Keratinocyte (primary cell): ENCODE results near the gene ERBB3. TPM values are rescaled to one million over a fixed set of nuclear protein-coding genes. Genes with fewer than 3 reads are reported as not detected.
"Not testable (repeated sequence)": the region's sequence is repeated elsewhere in the genome, so short reads cannot be mapped to it uniquely, and the experiment has no call there.

Source experiments
- DNase-seq: peaks from one replicate; pipeline ENCODE4 v3.0.0-alpha.2; 2011; ENCODE audit warnings: low read depth, missing footprints, low spot score
- FAIRE-seq: peaks from 2 replicates; lab custom pipeline; 2011; peaks lifted over from hg19 to GRCh38; lab: Jason Lieb, UNC
- H2AFZ ChIP-seq: 2 replicates; pipeline ENCODE4 v1.6.0; 2012; ENCODE audit warnings: low read length, control low read depth, inconsistent platforms; ENCODE audit not compliant: control insufficient read depth
- H3K27ac ChIP-seq: 2 replicates; pipeline ENCODE4 v1.5.1; 2011; ENCODE audit warnings: low read length; ENCODE audit not compliant: control insufficient read depth, insufficient read depth
- H3K27me3 ChIP-seq: 3 replicates; pipeline ENCODE4 v1.6.0; 2011; ENCODE audit warnings: low read length; ENCODE audit not compliant: control insufficient read depth, insufficient read depth; ENCODE audit errors: extremely low read depth
- H3K36me3 ChIP-seq, 2 experiments: 2 replicates in 1 of 2; 3 replicates in 1 of 2; pipeline ENCODE4 v1.5.1; 2011; ENCODE audit warnings: low read length in 2 of 2, mild to moderate bottlenecking in 1 of 2; ENCODE audit not compliant: control insufficient read depth in 2 of 2, insufficient read depth in 2 of 2; ENCODE audit errors: extremely low read depth in 1 of 2
- H3K4me1 ChIP-seq: 3 replicates; pipeline ENCODE4 v1.5.1; 2011; ENCODE audit warnings: low read length; ENCODE audit not compliant: control insufficient read depth, insufficient read depth; ENCODE audit errors: extremely low read depth
- H3K4me2 ChIP-seq: 3 replicates; pipeline ENCODE4 v1.6.0; 2011; ENCODE audit warnings: low read depth, low read length; ENCODE audit not compliant: control insufficient read depth, insufficient read depth; ENCODE audit errors: extremely low read depth
- H3K4me3 ChIP-seq, 3 experiments: fragments of 200-600 bp in 1 of 3; sonication (generic) in 1 of 3; 2 replicates in 2 of 3; 3 replicates in 1 of 3; pipeline ENCODE4 v1.5.1; 2011 to 2016; ENCODE audit warnings: low read length in 3 of 3, mild to moderate bottlenecking in 3 of 3, control low read depth in 2 of 3, inconsistent platforms in 1 of 3, low read depth in 1 of 3, mixed read lengths in 1 of 3, mixed run types in 1 of 3, moderate library complexity in 1 of 3; ENCODE audit not compliant: control insufficient read depth in 2 of 3, insufficient read depth in 2 of 3; ENCODE audit errors: extremely low read depth in 1 of 3
- H3K79me2 ChIP-seq: 2 replicates; pipeline ENCODE4 v1.6.0; 2012; ENCODE audit warnings: low read length; ENCODE audit not compliant: control insufficient read depth, insufficient read depth
- H3K9ac ChIP-seq: 3 replicates; pipeline ENCODE4 v1.6.0; 2011; ENCODE audit warnings: low read length; ENCODE audit not compliant: control insufficient read depth, insufficient read depth; ENCODE audit errors: extremely low read depth
- H3K9me1 ChIP-seq: 3 replicates; pipeline ENCODE4 v1.6.0; 2011; ENCODE audit warnings: low read length; ENCODE audit not compliant: control insufficient read depth, insufficient read depth; ENCODE audit errors: extremely low read depth
- H3K9me3 ChIP-seq: 2 replicates; pipeline ENCODE4 v1.5.1; 2012; ENCODE audit warnings: low read depth, low read length; ENCODE audit not compliant: control insufficient read depth
- H4K20me1 ChIP-seq: 3 replicates; pipeline ENCODE4 v1.6.0; 2011; ENCODE audit warnings: low read length; ENCODE audit not compliant: control insufficient read depth, insufficient read depth; ENCODE audit errors: extremely low read depth
- CTCF ChIP-seq, 3 experiments: IDR thresholded peaks in 1 of 3; conservative IDR thresholded peaks in 1 of 3; optimal IDR thresholded peaks in 1 of 3; 2 replicates in 2 of 3; 3 replicates in 1 of 3; pipeline versions ENCODE3 to v1.5.1; 2011; ENCODE audit warnings: low read length in 3 of 3, mild to moderate bottlenecking in 3 of 3, moderate library complexity in 2 of 3, control low read depth in 1 of 3, inconsistent platforms in 1 of 3; ENCODE audit not compliant: insufficient read depth in 2 of 3; ENCODE audit errors: extremely low read depth in 1 of 3
- EZH2 ChIP-seq: IDR thresholded peaks from one replicate; pipeline ENCODE4 v1.6.1; 2012; ENCODE audit warnings: inconsistent platforms, mild to moderate bottlenecking, low read length, moderate library complexity
- dilution Hi-C: fragments of 300-500 bp; cut with MboI; formaldehyde crosslinking; loops from one replicate; pipeline ENCODE4 v1.7.0; 2020; ENCODE audit warnings: low sequenced_read_pairs; ENCODE audit not compliant: extremely low pct_ligation_motif_present
- polyA plus RNA-seq, 5 experiments: library from polyadenylated mRNA; depleted of rRNA in 3 of 5; stranded (reverse) in 3 of 5; stranded (forward) in 1 of 5; unstranded in 1 of 5; fragments of >200 nt; gene quantifications; 1 replicate in 1 of 5; 2 replicates in 3 of 5; 3 replicates in 1 of 5; pipeline versions ENCODE4 v1.2.1 to v1.2.3, GENCODE V29; 2011 to 2012; ENCODE audit warnings: missing spikeins in 2 of 5, low read depth in 1 of 5, low replicate concordance in 1 of 5

ERBB3 gene
- polyA plus RNA-seq, 1 donor (not counting 4 experiments of a cell fraction or from before 2014, with no cell fraction given), result 16.4 TPM

DNA sequence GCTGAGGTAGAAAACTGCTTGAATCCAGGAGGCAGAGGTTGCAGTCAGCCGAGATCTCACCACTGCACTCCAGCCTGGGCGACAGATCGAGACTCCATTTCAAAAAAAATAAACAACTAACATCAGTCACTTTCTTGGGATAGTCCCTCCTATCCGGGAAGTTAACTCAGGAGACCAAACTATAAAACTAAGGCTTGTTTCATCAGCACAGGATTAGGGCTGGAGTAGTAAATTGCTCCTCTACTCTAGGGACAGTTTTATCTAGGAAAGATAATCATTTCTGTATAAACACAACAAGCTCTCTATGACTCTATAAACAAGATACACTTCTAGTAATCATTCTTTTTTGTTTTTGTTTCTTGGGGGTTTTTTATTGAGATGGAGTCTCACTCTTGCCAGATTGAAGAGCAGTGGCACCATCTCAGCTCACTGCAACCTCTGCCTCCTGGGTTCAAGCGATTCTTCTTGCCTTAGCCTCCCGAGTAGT lies 26.5 kb upstream of the ERBB3 start:
- dilution Hi-C loops, result no loop called here
- Histone ChIP-seq H2AFZ (no peak overlapping the region), H3K9ac (no peak overlapping the region), H4K20me1 (no peaks in the 10 kb centered on the region), H3K79me2 (no peaks in the 10 kb centered on the region), H3K4me1 (no peaks in the 10 kb centered on the region), H3K27me3 (no peaks in the 10 kb centered on the region), H3K36me3 (no peaks in the 10 kb centered on the region), H3K4me2 (no peak overlapping the region), H3K9me1 (no peaks in the 10 kb centered on the region), H3K9me3 (no peaks in the 10 kb centered on the region), H3K27ac (no peak overlapping the region), H3K4me3 (no peak overlapping the region)
- TF ChIP-seq CTCF (optimal IDR thresholded peaks at IDR 0.05 in 1 of 3, IDR thresholded peaks at IDR 0.05 in 1 of 3, conservative IDR thresholded peaks at IDR 0.05 in 1 of 3; ENCODE audit: extremely low read depth in 1 of 3, insufficient read depth in 2 of 3, low read length in 3 of 3) (no peak), EZH2 (no peak)
- DNase-seq (no peak), FAIRE-seq (no peak)

DNA sequence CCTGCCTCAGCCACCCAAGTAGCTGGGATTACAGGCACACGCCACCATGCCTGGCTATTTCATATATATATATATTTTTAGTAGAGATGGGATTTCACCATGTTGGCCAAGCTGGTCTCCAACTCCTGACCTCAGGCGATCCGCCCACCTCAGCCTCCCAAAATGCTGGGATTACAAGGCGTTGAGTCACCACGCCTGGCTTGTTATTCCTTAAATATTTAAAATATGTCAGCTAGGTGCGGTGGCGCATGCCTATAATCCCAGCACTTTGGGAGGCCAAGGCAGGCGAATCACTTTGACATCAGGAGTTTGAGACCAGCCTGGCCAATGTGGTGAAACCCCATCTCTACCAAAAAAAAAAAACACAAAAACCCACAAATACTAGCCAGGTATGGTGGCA lies 20.0 kb upstream of the ERBB3 start:
- not testable (repeated sequence) for H3K4me2 ChIP-seq

GRCh38 chr12:56061982-56062381 lies 18.0 kb upstream of the ERBB3 start:
- Histone ChIP-seq H3K79me2 (no peaks in the 10 kb centered on the region), H3K4me1 (peaks cover 4% of the 10 kb centered on the region), H3K36me3 (no peaks in the 10 kb centered on the region), H3K27ac (no peak overlapping the region), H3K9me1 (no peaks in the 10 kb centered on the region), H3K9ac (no peak overlapping the region), H3K4me3 (no peak overlapping the region), H3K27me3 (no peaks in the 10 kb centered on the region), H4K20me1 (no peaks in the 10 kb centered on the region), H3K4me2 (no peak overlapping the region), H2AFZ (no peak overlapping the region), H3K9me3 (no peaks in the 10 kb centered on the region)
- dilution Hi-C loops, result no loop called here
- DNase-seq (no peak), FAIRE-seq (no peak)
- TF ChIP-seq EZH2, result no peak
- no peak for TF ChIP-seq CTCF (optimal IDR thresholded peaks at IDR 0.05 in 1 of 3, IDR thresholded peaks at IDR 0.05 in 1 of 3, conservative IDR thresholded peaks at IDR 0.05 in 1 of 3; ENCODE audit: extremely low read depth in 1 of 3, insufficient read depth in 2 of 3, low read length in 3 of 3)

More for the DNA sequence above, 20.0 kb upstream of the ERBB3 start:
- dilution Hi-C loops, H4K20me1 ChIP-seq, H3K9me1 ChIP-seq, H3K4me3 ChIP-seq, H3K4me1 ChIP-seq, H3K36me3 ChIP-seq, H3K9ac ChIP-seq, H2AFZ ChIP-seq, H3K9me3 ChIP-seq, DNase-seq, H3K27ac ChIP-seq, FAIRE-seq, H3K27me3 ChIP-seq, H3K79me2 ChIP-seq: not testable (repeated sequence)
